Nephron (organoid): Measurements from ENCODE around the gene LRRC61.

ENCODE experiments used
- H3K27ac Mint-ChIP-seq, 3 experiments: 2 replicates each; pipeline ENCODE4 v1.8.0; 2020; ENCODE audit warnings: mixed read lengths in 3 of 3, mild to moderate bottlenecking in 2 of 3, moderate library complexity in 1 of 3
- H3K27me3 Mint-ChIP-seq: 2 replicates; pipeline ENCODE4 v1.8.0; 2021; ENCODE audit warnings: low read depth, mild to moderate bottlenecking, moderate library complexity, mixed read lengths
- H3K36me3 Mint-ChIP-seq: 2 replicates; pipeline ENCODE4 v1.8.0; 2020; ENCODE audit warnings: low read depth, mixed read lengths
- H3K4me1 Mint-ChIP-seq: 2 replicates; pipeline ENCODE4 v1.8.0; 2020; ENCODE audit warnings: mixed read lengths
- H3K4me3 Mint-ChIP-seq, 3 experiments: 2 replicates each; pipeline ENCODE4 v1.8.0; 2020; ENCODE audit warnings: mild to moderate bottlenecking in 3 of 3, mixed read lengths in 3 of 3, moderate library complexity in 2 of 3
- H3K9me3 Mint-ChIP-seq: 2 replicates; pipeline ENCODE4 v1.8.0; 2020; ENCODE audit warnings: mixed read lengths
- TF ChIP-seq, protein P1 (sequence below), 3 experiments: fragments of 200-600 bp; sonication (generic); IDR thresholded peaks; one replicate each; pipeline ENCODE4 v1.5.0; 2021; ENCODE audit warnings: antibody characterized with exemption in 3 of 3; ENCODE audit not compliant: unreplicated experiment in 3 of 3

The LRRC61 gene

DNA sequence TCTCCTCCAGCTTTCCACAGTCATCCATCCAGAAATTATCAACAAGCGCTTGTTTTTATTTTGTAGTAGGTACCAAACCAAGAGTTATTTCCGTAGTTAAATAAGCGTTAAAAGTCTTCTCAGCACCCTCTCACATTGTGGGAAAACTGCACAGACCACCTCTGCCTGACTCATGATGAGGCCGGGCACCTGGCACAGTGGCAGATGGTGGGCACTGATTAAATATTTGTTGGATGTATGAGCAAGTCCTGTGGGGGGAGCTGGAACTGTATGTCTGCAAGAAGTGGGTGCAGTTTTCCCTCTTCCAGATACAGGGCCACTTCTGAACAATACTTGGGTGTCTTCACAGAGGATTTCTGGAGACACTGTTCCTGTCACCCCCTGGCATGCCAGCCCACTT is 40.2 kb downstream of the LRRC61 start:
- Mint-ChIP-seq H3K36me3 (no peaks in the 10 kb centered on the region), H3K27ac (peak overlapping the region in 2 of 3 experiments; percentile 77 to 80), H3K9me3 (no peaks in the 10 kb centered on the region), H3K4me3 (no peak overlapping the region), H3K4me1 (peaks cover 57% of the 10 kb centered on the region), H3K27me3 (no peaks in the 10 kb centered on the region)
- TF ChIP-seq, protein P1, sequence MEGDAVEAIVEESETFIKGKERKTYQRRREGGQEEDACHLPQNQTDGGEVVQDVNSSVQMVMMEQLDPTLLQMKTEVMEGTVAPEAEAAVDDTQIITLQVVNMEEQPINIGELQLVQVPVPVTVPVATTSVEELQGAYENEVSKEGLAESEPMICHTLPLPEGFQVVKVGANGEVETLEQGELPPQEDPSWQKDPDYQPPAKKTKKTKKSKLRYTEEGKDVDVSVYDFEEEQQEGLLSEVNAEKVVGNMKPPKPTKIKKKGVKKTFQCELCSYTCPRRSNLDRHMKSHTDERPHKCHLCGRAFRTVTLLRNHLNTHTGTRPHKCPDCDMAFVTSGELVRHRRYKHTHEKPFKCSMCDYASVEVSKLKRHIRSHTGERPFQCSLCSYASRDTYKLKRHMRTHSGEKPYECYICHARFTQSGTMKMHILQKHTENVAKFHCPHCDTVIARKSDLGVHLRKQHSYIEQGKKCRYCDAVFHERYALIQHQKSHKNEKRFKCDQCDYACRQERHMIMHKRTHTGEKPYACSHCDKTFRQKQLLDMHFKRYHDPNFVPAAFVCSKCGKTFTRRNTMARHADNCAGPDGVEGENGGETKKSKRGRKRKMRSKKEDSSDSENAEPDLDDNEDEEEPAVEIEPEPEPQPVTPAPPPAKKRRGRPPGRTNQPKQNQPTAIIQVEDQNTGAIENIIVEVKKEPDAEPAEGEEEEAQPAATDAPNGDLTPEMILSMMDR (IDR thresholded peaks at IDR 0.05; ENCODE audit: unreplicated experiment in 3 of 3) = no peak

DNA sequence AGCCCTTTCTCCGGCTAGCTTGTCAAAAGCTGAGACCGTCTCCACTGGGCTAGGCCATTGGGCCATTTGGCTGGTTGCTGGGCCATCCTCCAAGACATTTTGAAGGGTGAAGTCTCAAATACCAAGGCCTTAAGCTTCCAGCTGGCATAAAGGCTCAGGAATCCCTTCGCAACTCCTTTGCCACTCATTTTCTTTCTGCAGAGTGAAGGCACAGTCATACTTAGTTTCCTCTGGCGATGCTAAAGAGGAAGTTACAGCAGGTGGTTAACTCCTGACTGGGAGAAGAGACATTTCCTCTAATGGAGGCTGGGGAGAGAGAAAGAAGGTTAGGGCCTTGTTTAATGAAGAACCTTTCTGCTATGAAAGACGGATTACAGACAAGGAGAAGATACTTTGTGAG is 40.7 kb downstream of the LRRC61 start:
- peak overlapping the region in 2 of 3 experiments; percentile 6 to 26 for H3K4me3 Mint-ChIP-seq
- H3K27ac Mint-ChIP-seq = peak overlapping the region in 2 of 3 experiments; percentile 23 to 61
- H3K36me3 Mint-ChIP-seq = no peaks in the 10 kb centered on the region
- TF ChIP-seq, protein P1 (IDR thresholded peaks at IDR 0.05; ENCODE audit: unreplicated experiment in 3 of 3) = no peak
- H3K9me3 Mint-ChIP-seq = no peaks in the 10 kb centered on the region
- H3K27me3 Mint-ChIP-seq = no peaks in the 10 kb centered on the region
- H3K4me1 Mint-ChIP-seq = peaks cover 57% of the 10 kb centered on the region

DNA sequence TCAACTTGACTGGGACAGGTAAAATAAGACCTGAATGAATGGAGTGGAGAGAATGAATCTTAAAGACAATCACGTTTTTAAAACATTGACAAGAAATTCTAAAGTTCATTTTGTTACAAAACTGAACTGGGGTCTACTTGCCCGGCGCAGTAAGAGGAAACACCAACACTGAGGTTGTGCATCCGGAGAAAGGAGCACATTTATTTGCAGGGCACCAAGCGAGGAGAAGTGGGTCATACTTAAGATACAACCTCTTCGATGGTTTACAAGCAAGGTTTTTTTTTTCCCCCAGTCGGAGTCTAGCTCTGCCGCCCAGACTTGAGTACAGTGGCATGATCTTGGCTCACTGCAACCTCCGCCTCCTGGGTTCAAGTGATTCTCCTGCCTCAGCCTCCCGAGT is 42.0 kb downstream of the LRRC61 start:
- Mint-ChIP-seq H3K9me3 (no peaks in the 10 kb centered on the region), H3K36me3 (no peaks in the 10 kb centered on the region), H3K4me1 (peaks cover 66% of the 10 kb centered on the region), H3K27me3 (no peaks in the 10 kb centered on the region), H3K27ac (no peak overlapping the region), H3K4me3 (peak overlapping the region in 1 of 3 experiments; percentile 38)
- TF ChIP-seq, protein P1 (IDR thresholded peaks at IDR 0.05; ENCODE audit: unreplicated experiment in 3 of 3) = no peak

DNA sequence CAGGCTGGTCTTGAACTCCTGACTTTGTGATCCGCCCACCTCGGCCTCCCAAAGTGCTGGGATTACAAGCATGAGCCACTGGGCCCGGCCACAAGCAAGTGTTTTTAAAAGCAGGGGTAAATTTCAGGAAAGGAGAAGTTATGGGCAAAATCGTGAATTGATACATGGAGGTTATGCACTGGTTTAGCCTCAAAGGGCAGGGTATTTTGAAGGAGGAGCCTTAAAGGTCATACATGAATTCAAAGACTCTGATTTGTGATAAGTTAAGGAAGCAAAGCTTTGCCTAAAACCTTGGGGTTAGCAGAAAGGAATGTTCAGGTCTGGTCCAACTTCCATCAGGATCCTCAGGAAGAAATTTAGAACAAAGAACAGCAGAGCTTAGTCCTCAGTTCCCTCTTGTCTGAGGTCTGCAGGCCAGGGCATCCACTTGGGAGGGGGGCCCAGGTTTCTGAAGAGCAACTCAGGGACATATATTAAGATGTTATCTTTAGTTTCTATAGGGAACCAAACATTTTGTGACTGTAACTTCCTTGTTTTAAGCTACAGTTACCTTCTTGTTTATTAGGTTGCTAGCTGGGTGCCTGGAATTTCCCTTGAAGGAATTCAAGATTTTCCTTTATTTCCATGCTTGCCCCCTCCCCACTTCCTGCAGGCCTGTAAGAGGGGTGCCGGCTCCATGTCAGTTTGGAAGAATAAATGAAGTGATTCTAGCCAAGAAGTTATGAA is 42.7 kb downstream of the LRRC61 start:
- Mint-ChIP-seq H3K4me3 (peak overlapping the region; percentile 67 to 83 (median 80)), H3K36me3 (peaks cover 4% of the 10 kb centered on the region), H3K9me3 (no peaks in the 10 kb centered on the region), H3K27me3 (no peaks in the 10 kb centered on the region), H3K27ac (peak overlapping the region; percentile 83 to 93 (median 86)), H3K4me1 (peaks cover 71% of the 10 kb centered on the region)
- TF ChIP-seq, protein P1 (IDR thresholded peaks at IDR 0.05; ENCODE audit: unreplicated experiment in 3 of 3) = no peak

DNA sequence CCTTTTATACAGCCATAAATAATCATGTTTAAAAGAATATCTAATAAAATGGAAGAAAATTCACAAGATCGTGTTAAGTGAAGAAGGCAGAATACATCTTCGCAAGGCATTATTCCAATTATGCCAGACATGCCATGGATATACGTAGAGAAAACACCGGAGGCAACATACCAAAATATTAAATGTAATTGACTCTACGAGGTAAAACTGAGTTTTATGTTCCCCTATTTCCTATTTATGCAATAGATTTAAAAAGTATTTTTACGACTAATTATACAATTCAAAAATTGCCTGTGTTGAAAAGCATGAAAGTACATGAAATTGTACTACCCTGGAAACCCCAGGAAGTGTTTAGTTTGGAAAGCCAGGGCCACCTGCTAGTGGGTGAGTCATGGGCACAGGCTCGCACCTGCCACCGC is 44.5 kb downstream of the LRRC61 start:
- Mint-ChIP-seq H3K4me3 (peak overlapping the region; percentile 86 to 94 (median 92)), H3K4me1 (peaks cover 58% of the 10 kb centered on the region), H3K9me3 (no peaks in the 10 kb centered on the region), H3K27ac (peak overlapping the region; percentile 93 to 99 (median 99)), H3K36me3 (peaks cover 9% of the 10 kb centered on the region), H3K27me3 (no peaks in the 10 kb centered on the region)
- TF ChIP-seq, protein P1 (IDR thresholded peaks at IDR 0.05; ENCODE audit: unreplicated experiment in 3 of 3) = no peak
